GM12878 (cell line): Measurements from ENCODE around the gene DENND10. TPM values are rescaled to one million over a fixed set of nuclear protein-coding genes. Genes with fewer than 3 reads are reported as not detected.

Experiments used
- ATAC-seq: fragments of 200-7000 bp; cut with Tn5 transposase; 3 replicates; pipeline ENCODE4 v1.9.1; 2020; ENCODE audit warnings: mild to moderate bottlenecking, moderate library complexity
- BruUV-seq: library from RNA; stranded (reverse); fragments of 400-500 nt; replicated peaks from 2 replicates; lab custom pipeline; 2021; lab: Mats Ljungman, UMichigan
- CTCF ChIA-PET: fragments of 300-600 bp; sonication (Branson Sonifier 250); formaldehyde crosslinking; extraction: SDS; loops from one replicate; lab custom pipeline; 2021; ENCODE audit warnings: inconsistent platforms; lab: Yijun Ruan, JAX
- POLR2A ChIA-PET: fragments of 350-600 bp; formaldehyde crosslinking; extraction: SDS; loops from one replicate; lab custom pipeline; 2021; ENCODE audit warnings: inconsistent platforms; lab: Charles Lee
- RAD21 ChIA-PET: fragments of 300-600 bp; sonication (Branson Sonifier 250); formaldehyde crosslinking; loops from one replicate; lab custom pipeline; 2023; ENCODE audit warnings: antibody characterized with exemption; ENCODE audit not compliant: unreplicated experiment; lab: Charles Lee
- SMC1A ChIA-PET: fragments of 300-600 bp; sonication (Branson Sonifier 250); formaldehyde crosslinking; loops from one replicate; lab custom pipeline; 2023; ENCODE audit not compliant: unreplicated experiment, uncharacterized antibody; lab: Charles Lee
- DNase-seq: peaks from one replicate; pipeline ENCODE4 v3.0.0-alpha.2; 2011; ENCODE audit warnings: low read depth, low spot score
- FAIRE-seq: peaks from 3 replicates; lab custom pipeline; 2011; peaks lifted over from hg19 to GRCh38; lab: Jason Lieb, UNC
- H2AFZ ChIP-seq: 2 replicates; pipeline ENCODE4 v1.6.0; 2011; ENCODE audit warnings: low read depth, low read length, control low read depth; ENCODE audit not compliant: control insufficient read depth
- H3K27ac ChIP-seq: 2 replicates; pipeline ENCODE4 v1.5.1; 2011; ENCODE audit warnings: control low read depth; ENCODE audit not compliant: control insufficient read depth, insufficient read depth
- H3K27me3 ChIP-seq, 2 experiments: replicated peaks in 1 of 2; 2 replicates each; pipeline versions ENCODE4 v1.6.0 to v1.6.1; 2011; ENCODE audit warnings: low read length in 1 of 2; ENCODE audit not compliant: control insufficient read depth in 2 of 2, insufficient read depth in 2 of 2
- H3K36me3 ChIP-seq, 2 experiments: 2 replicates each; pipeline ENCODE4 v1.5.1; 2011; ENCODE audit warnings: low read length in 1 of 2; ENCODE audit not compliant: control insufficient read depth in 2 of 2, insufficient read depth in 2 of 2
- H3K4me1 ChIP-seq: 2 replicates; pipeline ENCODE4 v1.6.1; 2011; ENCODE audit warnings: mild to moderate bottlenecking, low read length, moderate library complexity, mixed read lengths; ENCODE audit not compliant: control insufficient read depth, insufficient read depth
- H3K4me2 ChIP-seq: 2 replicates; pipeline ENCODE4 v1.6.0; 2011; ENCODE audit warnings: control low read depth; ENCODE audit not compliant: control insufficient read depth, insufficient read depth
- H3K4me3 ChIP-seq: fragments of 200-600 bp; sonication (generic); 2 replicates; pipeline ENCODE4 v1.5.1; 2016
- H3K79me2 ChIP-seq: 2 replicates; pipeline ENCODE4 v1.6.0; 2011; ENCODE audit warnings: low read length; ENCODE audit not compliant: control insufficient read depth, insufficient read depth
- H3K9ac ChIP-seq: 2 replicates; pipeline ENCODE4 v1.8.0; 2011; ENCODE audit warnings: low read length, control low read depth, mixed read lengths; ENCODE audit not compliant: control insufficient read depth, insufficient read depth
- H3K9me3 ChIP-seq: replicated peaks from 3 replicates; pipeline ENCODE4 v1.5.1; 2011; ENCODE audit warnings: mild to moderate bottlenecking, low read length; ENCODE audit not compliant: control insufficient read depth, insufficient read depth
- H4K20me1 ChIP-seq: 2 replicates; pipeline ENCODE4 v1.6.0; 2011; ENCODE audit not compliant: control insufficient read depth, insufficient read depth
- CHD2 ChIP-seq: IDR thresholded peaks from 2 replicates; pipeline ENCODE4 v1.6.1; 2011; ENCODE audit warnings: low read depth, low read length, improper control_type of control experiment, borderline replicate concordance
- CREB1 ChIP-seq: IDR thresholded peaks from 2 replicates; pipeline ENCODE4 v1.6.1; 2012; ENCODE audit warnings: low read depth, mild to moderate bottlenecking, inconsistent platforms
- HCFC1 ChIP-seq: fragments of 150-350 bp; IDR thresholded peaks from 2 replicates; pipeline ENCODE4 v1.6.1; 2014; ENCODE audit warnings: low read length
- NBN ChIP-seq: fragments of 450-650 bp; IDR thresholded peaks from 2 replicates; pipeline ENCODE4 v1.6.1; 2016
- NFXL1 ChIP-seq: fragments of 450-650 bp; IDR thresholded peaks from 2 replicates; pipeline ENCODE4 v1.6.1; 2017; ENCODE audit warnings: antibody characterized with exemption, mild to moderate bottlenecking, borderline replicate concordance
- NFYA ChIP-seq: IDR thresholded peaks from 2 replicates; pipeline ENCODE4 v1.6.1; 2011; ENCODE audit warnings: low read depth, mild to moderate bottlenecking, low read length, improper control_type of control experiment, borderline replicate concordance
- PBX3 ChIP-seq: IDR thresholded peaks from 2 replicates; pipeline ENCODE4 v1.6.1; 2011; ENCODE audit warnings: mild to moderate bottlenecking, low read depth, low read length, moderate library complexity; ENCODE audit not compliant: insufficient replicate concordance
- PML ChIP-seq: IDR thresholded peaks from 2 replicates; pipeline ENCODE4 v1.6.1; 2012; ENCODE audit warnings: low read length, inconsistent platforms
- RELA ChIP-seq: fragments of 450-650 bp; IDR thresholded peaks from 2 replicates; pipeline ENCODE4 v1.8.0; 2014; ENCODE audit warnings: borderline replicate concordance; ENCODE audit not compliant: partially characterized antibody
- RUNX3 ChIP-seq: IDR thresholded peaks from 2 replicates; pipeline ENCODE4 v1.6.1; 2012; ENCODE audit warnings: low read length, inconsistent platforms
- SMC3 ChIP-seq: IDR thresholded peaks from 2 replicates; pipeline ENCODE4 v1.6.1; 2011; ENCODE audit warnings: low read length, improper control_type of control experiment, borderline replicate concordance
- STAT3 ChIP-seq: IDR thresholded peaks from 2 replicates; pipeline ENCODE4 v1.6.1; 2011; ENCODE audit warnings: low read depth, low read length, improper control_type of control experiment
- TBL1XR1 ChIP-seq: IDR thresholded peaks from 2 replicates; pipeline ENCODE4 v1.6.1; 2012; ENCODE audit warnings: low read depth, low read length, improper control_type of control experiment
- USF1 ChIP-seq: IDR thresholded peaks from 2 replicates; pipeline ENCODE4 v1.6.1; 2011; ENCODE audit warnings: borderline replicate concordance, low read depth, mild to moderate bottlenecking, moderate library complexity, mixed read lengths, low read length; ENCODE audit not compliant: insufficient read depth; ENCODE audit errors: extremely low read length
- WGBS: methylation state at CpG from one replicate; pipeline ENCODE4 v1.1.6; 2016; ENCODE audit warnings: low lambda C conversion rate; ENCODE audit not compliant: insufficient replicate concordance, insufficient coverage; ENCODE audit errors: missing lambda C conversion rate; 5-methylcytosine and 5-hydroxymethylcytosine counted together
- in situ Hi-C: fragments of 300-500 bp; cut with MboI; formaldehyde crosslinking; loops from 9 replicates; pipeline ENCODE4 v1.14.3; 2018; ENCODE audit warnings: mixed read lengths
- intact Hi-C: fragments of 100-400 bp; cut with micrococcal nuclease; formaldehyde crosslinking; loops from one replicate; pipeline ENCODE4 v1.14.2; 2022; ENCODE audit not compliant: unreplicated experiment
- polyA plus RNA-seq, 11 experiments: library from polyadenylated mRNA; depleted of rRNA in 4 of 11; unstranded in 6 of 11; stranded (reverse) in 5 of 11; fragments of >200 nt; fragmentation: Nextera tagmentation in 4 of 11; fragmentation: Illumina TruSeq in 1 of 11; extraction: Ambion mirVana in 4 of 11; extraction: Trizol in 1 of 11; gene quantifications; 1 replicate in 1 of 11; 2 replicates in 10 of 11; pipeline versions ENCODE4 v1.2.1 to v1.2.3, GENCODE V29; 2011 to 2016; ENCODE audit warnings: inconsistent platforms in 2 of 11, missing spikeins in 2 of 11, low read depth in 1 of 11
- total RNA-seq, 4 experiments: library from RNA; depleted of rRNA in 3 of 4; stranded (reverse); fragments of >200 nt in 3 of 4; fragmentation: Illumina TruSeq in 1 of 4; extraction: Trizol in 1 of 4; gene quantifications; 2 replicates each; pipeline versions ENCODE4 v1.2.1 to v1.2.3, GENCODE V29; 2013 to 2021
- TF ChIP-seq, protein P1 (sequence below): fragments of 450-650 bp; IDR thresholded peaks from 2 replicates; pipeline ENCODE4 v1.6.1; 2016; ENCODE audit warnings: mild to moderate bottlenecking
- TF ChIP-seq, protein P2 (sequence below): fragments of 450-650 bp; IDR thresholded peaks from 2 replicates; pipeline ENCODE4 v1.6.1; 2016; ENCODE audit warnings: mild to moderate bottlenecking, moderate library complexity, borderline replicate concordance

Gene DENND10
- total and polyA plus RNA-seq, 10 of the 15 experiments (the other 5 are each of a cell fraction or from before 2014, with no cell fraction given): 21.5 to 39.8 (median 26.2) TPM

- in situ Hi-C loops: no loop called here
- H3K4me2 ChIP-seq: peak overlapping the region; percentile 70
- no peak for TF ChIP-seq HCFC1
- TF ChIP-seq PBX3: no peak
- no peak for TF ChIP-seq PML
- TF ChIP-seq NFXL1: no peak
- no peak for TF ChIP-seq NFYA
- no peak for TF ChIP-seq STAT3
- TF ChIP-seq RUNX3: peak; percentile 68
- TF ChIP-seq NBN: peak; percentile 34; the same call in 1 of the 2 replicates
- no peak for TF ChIP-seq RELA
- peak; percentile 61; the same call in 1 of the 2 replicates for TF ChIP-seq CREB1
- no peak for TF ChIP-seq USF1
- TF ChIP-seq, protein P1, sequence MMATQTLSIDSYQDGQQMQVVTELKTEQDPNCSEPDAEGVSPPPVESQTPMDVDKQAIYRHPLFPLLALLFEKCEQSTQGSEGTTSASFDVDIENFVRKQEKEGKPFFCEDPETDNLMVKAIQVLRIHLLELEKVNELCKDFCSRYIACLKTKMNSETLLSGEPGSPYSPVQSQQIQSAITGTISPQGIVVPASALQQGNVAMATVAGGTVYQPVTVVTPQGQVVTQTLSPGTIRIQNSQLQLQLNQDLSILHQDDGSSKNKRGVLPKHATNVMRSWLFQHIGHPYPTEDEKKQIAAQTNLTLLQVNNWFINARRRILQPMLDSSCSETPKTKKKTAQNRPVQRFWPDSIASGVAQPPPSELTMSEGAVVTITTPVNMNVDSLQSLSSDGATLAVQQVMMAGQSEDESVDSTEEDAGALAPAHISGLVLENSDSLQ: no peak
- no peak for TF ChIP-seq TBL1XR1
- no peak for TF ChIP-seq SMC3
- TF ChIP-seq, protein P2, sequence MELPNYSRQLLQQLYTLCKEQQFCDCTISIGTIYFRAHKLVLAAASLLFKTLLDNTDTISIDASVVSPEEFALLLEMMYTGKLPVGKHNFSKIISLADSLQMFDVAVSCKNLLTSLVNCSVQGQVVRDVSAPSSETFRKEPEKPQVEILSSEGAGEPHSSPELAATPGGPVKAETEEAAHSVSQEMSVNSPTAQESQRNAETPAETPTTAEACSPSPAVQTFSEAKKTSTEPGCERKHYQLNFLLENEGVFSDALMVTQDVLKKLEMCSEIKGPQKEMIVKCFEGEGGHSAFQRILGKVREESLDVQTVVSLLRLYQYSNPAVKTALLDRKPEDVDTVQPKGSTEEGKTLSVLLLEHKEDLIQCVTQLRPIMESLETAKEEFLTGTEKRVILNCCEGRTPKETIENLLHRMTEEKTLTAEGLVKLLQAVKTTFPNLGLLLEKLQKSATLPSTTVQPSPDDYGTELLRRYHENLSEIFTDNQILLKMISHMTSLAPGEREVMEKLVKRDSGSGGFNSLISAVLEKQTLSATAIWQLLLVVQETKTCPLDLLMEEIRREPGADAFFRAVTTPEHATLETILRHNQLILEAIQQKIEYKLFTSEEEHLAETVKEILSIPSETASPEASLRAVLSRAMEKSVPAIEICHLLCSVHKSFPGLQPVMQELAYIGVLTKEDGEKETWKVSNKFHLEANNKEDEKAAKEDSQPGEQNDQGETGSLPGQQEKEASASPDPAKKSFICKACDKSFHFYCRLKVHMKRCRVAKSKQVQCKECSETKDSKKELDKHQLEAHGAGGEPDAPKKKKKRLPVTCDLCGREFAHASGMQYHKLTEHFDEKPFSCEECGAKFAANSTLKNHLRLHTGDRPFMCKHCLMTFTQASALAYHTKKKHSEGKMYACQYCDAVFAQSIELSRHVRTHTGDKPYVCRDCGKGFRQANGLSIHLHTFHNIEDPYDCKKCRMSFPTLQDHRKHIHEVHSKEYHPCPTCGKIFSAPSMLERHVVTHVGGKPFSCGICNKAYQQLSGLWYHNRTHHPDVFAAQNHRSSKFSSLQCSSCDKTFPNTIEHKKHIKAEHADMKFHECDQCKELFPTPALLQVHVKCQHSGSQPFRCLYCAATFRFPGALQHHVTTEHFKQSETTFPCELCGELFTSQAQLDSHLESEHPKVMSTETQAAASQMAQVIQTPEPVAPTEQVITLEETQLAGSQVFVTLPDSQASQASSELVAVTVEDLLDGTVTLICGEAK: no peak
- TF ChIP-seq CHD2: no peak
Measured at GRCh38 chr10:119131512-119132240, 27.8 kb downstream of the DENND10 start.

More at GRCh38 chr10:119131512-119132240, 27.8 kb downstream of the DENND10 start:
- FAIRE-seq: peak; percentile 86
- no peaks in the 10 kb centered on the region for H3K79me2 ChIP-seq
- no TSS peak for BruUV-seq
- RAD21 ChIA-PET: interaction anchor here (0.9 to 1.7 kb wide), 9 partner anchors 12 to 160 kb away, joined by 3 to 13 read pairs (median 4); partner anchors contain the start of genes DENND10, EIF3A and PRDX3
- POLR2A ChIA-PET: interaction anchor here (0.6 to 1.9 kb wide), 7 partner anchors 12 to 344 kb away, joined by 3 to 8 read pairs (median 4); partner anchors contain the start of gene DENND10
- H3K4me3 ChIP-seq: peak overlapping the region; percentile 24
- WGBS: under 1% methylated on average over 10 of the region's 10 CpGs
- H4K20me1 ChIP-seq: no peaks in the 10 kb centered on the region
- ATAC-seq: peak; percentile 94
- H3K9me3 ChIP-seq: no peaks in the 10 kb centered on the region
- H2AFZ ChIP-seq: peak overlapping the region; percentile 96
- SMC1A ChIA-PET: interaction anchor here (0.7 to 2.4 kb wide), 12 partner anchors 9 to 99 kb away, joined by 3 to 10 read pairs (median 4); partner anchors contain the start of gene DENND10
- H3K4me1 ChIP-seq: peaks cover 14% of the 10 kb centered on the region
- H3K27me3 ChIP-seq: no peaks in the 10 kb centered on the region
- peak overlapping the region; percentile 31; the same call in 1 of the 2 replicates for H3K9ac ChIP-seq
- CTCF ChIA-PET: interaction anchor here (0.6 to 1.6 kb wide), 7 partner anchors 13 to 314 kb away, joined by 3 to 6 read pairs (median 4); no protein-coding TSS in a partner anchor
- H3K36me3 ChIP-seq: peaks cover 0 to 5% of the 10 kb centered on the region in 2 experiments; a peak in 2 of 4 replicates
- intact Hi-C loops: no loop called here
- peak overlapping the region; percentile 76 for H3K27ac ChIP-seq
- DNase-seq: peak; percentile 45
